Neural progenitor cell (in vitro differentiated cells): Measurements from ENCODE around the gene CCDC188.

Source experiments
- EZH2 ChIP-seq: fragments of 200-600 bp; sonication (generic); IDR thresholded peaks from 2 replicates; pipeline ENCODE4 v1.6.1; 2017; ENCODE audit warnings: antibody characterized with exemption, mild to moderate bottlenecking, moderate library complexity
- EZH2phosphoT487 ChIP-seq: fragments of 200-600 bp; sonication (generic); IDR thresholded peaks from 2 replicates; pipeline ENCODE4 v1.6.1; 2017; ENCODE audit warnings: antibody characterized with exemption
- TF ChIP-seq, protein P1 (sequence below): fragments of 200-600 bp; sonication (generic); IDR thresholded peaks from 2 replicates; pipeline ENCODE4 v1.5.1; 2017; ENCODE audit warnings: antibody characterized with exemption, mild to moderate bottlenecking

- TF ChIP-seq, protein P1, sequence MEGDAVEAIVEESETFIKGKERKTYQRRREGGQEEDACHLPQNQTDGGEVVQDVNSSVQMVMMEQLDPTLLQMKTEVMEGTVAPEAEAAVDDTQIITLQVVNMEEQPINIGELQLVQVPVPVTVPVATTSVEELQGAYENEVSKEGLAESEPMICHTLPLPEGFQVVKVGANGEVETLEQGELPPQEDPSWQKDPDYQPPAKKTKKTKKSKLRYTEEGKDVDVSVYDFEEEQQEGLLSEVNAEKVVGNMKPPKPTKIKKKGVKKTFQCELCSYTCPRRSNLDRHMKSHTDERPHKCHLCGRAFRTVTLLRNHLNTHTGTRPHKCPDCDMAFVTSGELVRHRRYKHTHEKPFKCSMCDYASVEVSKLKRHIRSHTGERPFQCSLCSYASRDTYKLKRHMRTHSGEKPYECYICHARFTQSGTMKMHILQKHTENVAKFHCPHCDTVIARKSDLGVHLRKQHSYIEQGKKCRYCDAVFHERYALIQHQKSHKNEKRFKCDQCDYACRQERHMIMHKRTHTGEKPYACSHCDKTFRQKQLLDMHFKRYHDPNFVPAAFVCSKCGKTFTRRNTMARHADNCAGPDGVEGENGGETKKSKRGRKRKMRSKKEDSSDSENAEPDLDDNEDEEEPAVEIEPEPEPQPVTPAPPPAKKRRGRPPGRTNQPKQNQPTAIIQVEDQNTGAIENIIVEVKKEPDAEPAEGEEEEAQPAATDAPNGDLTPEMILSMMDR, result peak; percentile 52
- TF ChIP-seq EZH2 (no peak), EZH2phosphoT487 (no peak)
These were observed 39.7 kb downstream of the CCDC188 start for GRCh38 chr22:20111045-20111688.
